ENCODE measurements around the gene E2F7.
"Not testable (repeated sequence)": the region's sequence is repeated elsewhere in the genome, so short reads cannot be mapped to it uniquely, and the experiment has no call there.

Gene E2F7

GRCh38 chr12:77065361-77066204 lies at the start of gene E2F7:
Gene E2F7 (minus strand): TSS chr12:77065569. CDS start chr12:77064635, 934 bp downstream.
- DNase-seq (ENCODE audit: low read depth) = peak; percentile 85

DNA sequence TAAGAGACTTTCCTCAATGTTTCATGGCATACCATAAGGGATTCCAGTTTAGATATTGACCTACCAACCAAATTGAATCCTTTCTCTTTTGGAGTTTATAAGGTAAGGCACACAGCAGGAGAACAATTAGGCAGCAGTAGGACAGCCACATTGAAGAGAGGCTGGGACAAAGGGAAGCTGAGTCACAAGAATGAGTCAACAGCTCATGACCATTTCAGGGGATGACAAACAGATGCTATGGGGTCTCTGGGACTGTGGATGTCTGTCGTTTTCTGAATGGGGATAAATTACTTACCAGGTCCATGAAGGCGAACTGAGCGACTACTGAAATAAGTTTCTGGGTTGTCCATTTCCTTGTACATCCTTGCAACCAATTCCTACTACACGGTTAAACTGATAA lies 48.6 kb upstream of the E2F7 start:
- no peak for DNase-seq (ENCODE audit: low read depth)

GRCh38 chr12:77108707-77109106 lies 43.3 kb upstream of the E2F7 start:
- DNase-seq (ENCODE audit: low read depth) = no peak

DNA sequence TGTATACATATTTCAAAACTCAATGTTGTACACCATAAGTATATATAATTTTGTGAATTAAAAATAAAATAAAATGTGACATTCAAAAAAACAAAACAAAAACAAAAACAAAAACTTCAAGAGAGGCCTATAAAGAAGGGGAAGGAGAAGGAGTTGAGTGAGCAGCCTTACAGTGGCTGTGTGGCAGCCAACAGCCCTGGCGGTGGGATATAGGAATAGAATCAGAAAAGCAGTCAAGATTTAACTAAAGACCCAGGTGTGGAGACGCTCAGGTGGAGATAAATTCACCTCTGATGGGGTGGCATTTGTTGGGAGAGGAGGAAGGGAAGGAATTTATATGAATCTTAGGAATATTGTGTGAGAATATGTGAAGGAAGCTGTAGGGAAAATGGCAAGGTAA lies 41.8 kb upstream of the E2F7 start:
- DNase-seq (ENCODE audit: low read depth) = no peak

- no peak for DNase-seq (ENCODE audit: low read depth)
These were observed 39.4 kb upstream of the E2F7 start for GRCh38 chr12:77104792-77105191.

- no peak for DNase-seq (ENCODE audit: low read depth)
These were observed 38.9 kb upstream of the E2F7 start for GRCh38 chr12:77104286-77104685.

DNA sequence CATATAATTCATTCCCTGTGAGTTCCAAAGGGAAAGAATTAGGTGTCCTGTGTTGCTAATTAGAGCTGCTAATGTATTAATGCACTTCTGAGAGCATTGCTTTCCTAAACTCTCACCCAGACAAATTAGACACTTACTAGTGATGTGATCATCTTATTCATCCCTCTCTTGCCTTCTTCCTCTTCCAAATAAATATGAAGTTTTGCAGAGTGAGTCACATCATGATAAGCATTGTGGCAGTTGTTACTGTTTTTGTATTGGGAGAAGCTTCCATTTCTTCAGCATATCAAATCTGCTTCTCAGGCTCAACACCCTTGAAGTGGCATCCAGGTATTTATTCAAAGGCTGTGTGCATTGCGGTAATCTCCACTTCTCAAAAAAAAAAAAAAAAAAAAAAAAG lies 37.3 kb upstream of the E2F7 start:
- peak; percentile 82 for DNase-seq (ENCODE audit: low read depth)

DNA sequence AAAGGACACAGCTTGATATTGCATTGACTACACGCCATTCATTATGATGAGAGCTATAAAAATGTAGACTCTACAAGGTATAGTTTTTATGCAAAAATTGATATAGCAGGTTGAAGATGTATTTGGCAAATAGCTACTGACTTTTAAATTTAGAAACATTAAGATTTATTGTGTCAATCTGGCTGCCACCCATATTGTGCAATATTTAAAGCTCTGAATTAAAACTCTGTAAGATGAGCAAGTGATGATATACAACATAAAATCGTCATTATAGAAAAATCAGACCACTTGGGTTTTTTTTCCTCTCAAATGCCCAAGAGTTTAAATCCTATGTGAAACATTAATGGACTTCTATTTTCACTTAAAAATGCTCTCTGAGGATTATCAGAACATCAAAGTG lies 36.8 kb upstream of the E2F7 start:
- no peak for DNase-seq (ENCODE audit: low read depth)

GRCh38 chr12:77099799-77100198 lies 34.4 kb upstream of the E2F7 start:
- no peak for DNase-seq (ENCODE audit: low read depth)

- DNase-seq (ENCODE audit: low read depth) = no peak
These were observed 32.5 kb upstream of the E2F7 start for GRCh38 chr12:77097846-77098245.

GRCh38 chr12:77092227-77092626 lies 26.9 kb upstream of the E2F7 start:
- DNase-seq (ENCODE audit: low read depth) = not testable (repeated sequence)

DNA sequence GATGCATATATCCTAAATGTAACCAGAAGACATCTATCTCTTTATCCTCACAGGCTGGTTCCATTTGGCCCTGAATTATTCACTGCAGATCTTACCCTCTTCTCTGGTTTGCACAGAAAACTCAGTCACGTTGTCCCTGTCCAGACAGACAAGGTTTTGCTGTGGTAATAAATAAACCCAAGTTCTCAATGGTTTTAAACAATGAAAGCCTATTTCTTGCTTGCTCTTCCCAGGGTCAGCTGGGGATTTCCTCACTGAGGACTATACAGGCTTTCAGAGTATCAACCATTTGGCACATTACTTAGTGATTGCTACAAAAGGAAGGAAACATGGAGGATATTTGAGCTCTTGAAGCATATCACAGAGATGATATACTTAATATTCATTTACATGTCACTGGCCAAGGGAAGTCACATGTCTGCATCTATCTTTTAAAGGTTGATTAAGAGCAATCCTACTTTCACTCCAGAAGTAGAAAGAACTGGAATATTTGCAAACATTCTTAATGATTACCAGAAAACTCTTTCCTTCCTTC lies 24.4 kb upstream of the E2F7 start:
- DNase-seq (ENCODE audit: low read depth) = no peak

DNA sequence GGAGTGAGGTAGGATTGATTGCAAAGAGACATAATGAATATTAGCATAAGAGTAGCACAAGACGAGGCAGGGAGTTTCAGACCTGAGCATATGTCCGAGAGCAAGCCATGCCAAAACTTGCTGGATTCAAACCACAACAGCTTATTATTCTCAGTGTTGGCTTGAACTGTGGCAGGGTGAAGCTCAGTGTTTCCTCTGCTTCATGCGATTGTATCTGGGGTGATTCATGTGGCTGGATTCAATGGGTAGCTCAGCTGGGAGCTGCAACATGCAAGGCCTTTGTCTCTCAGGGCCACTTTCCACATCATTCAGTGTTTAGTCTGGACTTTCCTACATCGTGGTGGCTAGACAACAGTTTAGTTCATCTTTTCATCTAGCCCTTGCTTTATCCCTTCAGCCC lies 22.1 kb upstream of the E2F7 start:
- DNase-seq (ENCODE audit: low read depth) = no peak

DNA sequence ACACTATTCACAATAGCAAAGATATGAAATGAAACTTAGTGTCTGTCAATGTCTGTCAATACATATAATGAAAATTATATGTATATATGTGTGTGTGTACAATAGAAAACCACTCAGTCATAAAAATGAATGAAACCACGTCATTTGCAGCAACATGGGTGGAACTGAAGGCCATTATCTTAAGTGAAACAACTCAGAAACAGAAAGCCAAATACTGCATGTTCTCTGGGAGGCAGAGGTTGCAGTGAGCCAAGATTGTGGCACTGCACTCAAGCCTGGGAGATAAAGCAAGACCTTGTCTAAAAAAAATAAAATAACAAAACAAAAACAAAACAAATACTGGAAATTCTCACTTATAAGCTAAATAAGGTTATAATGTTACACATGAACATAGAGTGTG lies 16.7 kb upstream of the E2F7 start:
- no peak for DNase-seq (ENCODE audit: low read depth)

- no peak for DNase-seq (ENCODE audit: low read depth)
These were observed 14.3 kb upstream of the E2F7 start for GRCh38 chr12:77079631-77080030.

GRCh38 chr12:77078231-77078630 lies 12.9 kb upstream of the E2F7 start:
- DNase-seq (ENCODE audit: low read depth) = no peak

- no peak for DNase-seq (ENCODE audit: low read depth)
These were observed 11.5 kb upstream of the E2F7 start for GRCh38 chr12:77076886-77077285.

GRCh38 chr12:77073894-77074293 lies 8.5 kb upstream of the E2F7 start:
- not testable (repeated sequence) for DNase-seq (ENCODE audit: low read depth)

- no peak for DNase-seq (ENCODE audit: low read depth)
These were observed 7.6 kb upstream of the E2F7 start for GRCh38 chr12:77072833-77073495.

- DNase-seq (ENCODE audit: low read depth) = no peak
These were observed 5.6 kb upstream of the E2F7 start for GRCh38 chr12:77070800-77071449.

- DNase-seq (ENCODE audit: low read depth) = no peak
These were observed 5.0 kb upstream of the E2F7 start for GRCh38 chr12:77070382-77070781.

- DNase-seq (ENCODE audit: low read depth) = no peak
These were observed 441 bp downstream of the E2F7 start for GRCh38 chr12:77064896-77065360.

Measured in HS-27A (cell line).